ENCODE measurements around the gene SH3BP1. TPM values are rescaled to one million over a fixed set of nuclear protein-coding genes. Genes with fewer than 3 reads are reported as not detected.
A peak's percentile ranks its signal among the peaks of the same experiment; 100 is the strongest.

SH3BP1 gene
- total and polyA plus RNA-seq, 2 of the 13 experiments (the other 11 are each of a cell fraction or from before 2014, with no cell fraction given), result 8.4 to 18.5 TPM

- TF ChIP-seq ZFP91 (CRISPR knock-in tag; IDR thresholded peaks at IDR 0.05; ENCODE audit: borderline replicate concordance) (peak; percentile 67; the same call in 1 of the 2 replicates), REST (IDR thresholded peaks at IDR 0.05; ENCODE audit: borderline replicate concordance in 1 of 2, low read depth in 1 of 2, low read length in 2 of 2) (peak in 1 of 2 experiments; percentile 4; a peak in 1 of 4 replicates), POGK (CRISPR knock-in tag; conservative IDR thresholded peaks at IDR 0.05) (no peak), HNF1A (IDR thresholded peaks at IDR 0.05; ENCODE audit: low read depth) (no peak; the same call in 1 of the 2 replicates), HNF1A (CRISPR knock-in tag; IDR thresholded peaks at IDR 0.05; ENCODE audit: borderline replicate concordance) (no peak), MED13 (CRISPR knock-in tag; IDR thresholded peaks at IDR 0.05) (no peak), MEIS1 (CRISPR knock-in tag; IDR thresholded peaks at IDR 0.05; ENCODE audit: borderline replicate concordance) (peak; percentile 42; the same call in 1 of the 2 replicates), JUND (CRISPR knock-in tag; IDR thresholded peaks at IDR 0.05) (peak; percentile 59; the same call in 1 of the 2 replicates), SP5 (CRISPR knock-in tag; IDR thresholded peaks at IDR 0.05; ENCODE audit: borderline replicate concordance, low read depth) (peak; percentile 31; the same call in 1 of the 2 replicates), GATAD1 (CRISPR knock-in tag; IDR thresholded peaks at IDR 0.05) (peak; percentile 62; the same call in 1 of the 2 replicates), AKAP8 (CRISPR knock-in tag; IDR thresholded peaks at IDR 0.05) (peak; percentile 24; the same call in 1 of the 2 replicates), MTF1 (CRISPR knock-in tag; IDR thresholded peaks at IDR 0.05) (no peak), ZBTB1 (CRISPR knock-in tag; IDR thresholded peaks at IDR 0.05; ENCODE audit: borderline replicate concordance) (no peak)
- TF ChIP-seq, protein P1, sequence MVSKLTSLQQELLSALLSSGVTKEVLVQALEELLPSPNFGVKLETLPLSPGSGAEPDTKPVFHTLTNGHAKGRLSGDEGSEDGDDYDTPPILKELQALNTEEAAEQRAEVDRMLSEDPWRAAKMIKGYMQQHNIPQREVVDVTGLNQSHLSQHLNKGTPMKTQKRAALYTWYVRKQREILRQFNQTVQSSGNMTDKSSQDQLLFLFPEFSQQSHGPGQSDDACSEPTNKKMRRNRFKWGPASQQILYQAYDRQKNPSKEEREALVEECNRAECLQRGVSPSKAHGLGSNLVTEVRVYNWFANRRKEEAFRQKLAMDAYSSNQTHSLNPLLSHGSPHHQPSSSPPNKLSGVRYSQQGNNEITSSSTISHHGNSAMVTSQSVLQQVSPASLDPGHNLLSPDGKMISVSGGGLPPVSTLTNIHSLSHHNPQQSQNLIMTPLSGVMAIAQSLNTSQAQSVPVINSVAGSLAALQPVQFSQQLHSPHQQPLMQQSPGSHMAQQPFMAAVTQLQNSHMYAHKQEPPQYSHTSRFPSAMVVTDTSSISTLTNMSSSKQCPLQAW (CRISPR knock-in tag; IDR thresholded peaks at IDR 0.05), result peak; percentile 66; the same call in 1 of the 2 replicates
These were observed 19.8 kb downstream of the SH3BP1 start (continued) for GRCh38 chr22:37659066-37659896.

All from HepG2 (cell line).